HG03571 (cell line): ENCODE results near the gene BPIFB1.

Experiments
- ATAC-seq: cut with Tn5 transposase; IDR thresholded peaks from one replicate; pipeline ENCODE4 v1.9.1; 2021; ENCODE audit not compliant: unreplicated experiment

The BPIFB1 gene

GRCh38 chr20:33320006-33320405, 37.0 kb downstream of the BPIFB1 start:
- no peak for ATAC-seq

- no peak for ATAC-seq
Observed at GRCh38 chr20:33322456-33322855, 39.4 kb downstream of the BPIFB1 start.

GRCh38 chr20:33323236-33323635, 40.2 kb downstream of the BPIFB1 start:
- no peak for ATAC-seq

- ATAC-seq: no peak
Observed at GRCh38 chr20:33325350-33325749, 42.3 kb downstream of the BPIFB1 start.

- no peak for ATAC-seq
Observed at GRCh38 chr20:33328157-33329137, 45.4 kb downstream of the BPIFB1 start.

GRCh38 chr20:33332905-33333456, 50.0 kb downstream of the BPIFB1 start:
- ATAC-seq: no peak

GRCh38 chr20:33333616-33334015, 50.6 kb downstream of the BPIFB1 start:
- ATAC-seq: no peak

- ATAC-seq: no peak
Observed at GRCh38 chr20:33334111-33334510, 51.1 kb downstream of the BPIFB1 start.

- ATAC-seq: no peak
Observed at GRCh38 chr20:33336375-33336774, 53.4 kb downstream of the BPIFB1 start.

GRCh38 chr20:33337119-33337518, 54.1 kb downstream of the BPIFB1 start:
- no peak for ATAC-seq

- ATAC-seq: no peak
Observed at GRCh38 chr20:33337531-33338165, 54.6 kb downstream of the BPIFB1 start.

GRCh38 chr20:33338467-33339258, 55.6 kb downstream of the BPIFB1 start:
- ATAC-seq: no peak

GRCh38 chr20:33339515-33340058, 56.6 kb downstream of the BPIFB1 start:
- no peak for ATAC-seq

- no peak for ATAC-seq
Observed at GRCh38 chr20:33343521-33343920, 60.5 kb downstream of the BPIFB1 start.

GRCh38 chr20:33345342-33345741, 62.3 kb downstream of the BPIFB1 start:
- no peak for ATAC-seq

GRCh38 chr20:33348136-33348937, 65.3 kb downstream of the BPIFB1 start:
- no peak for ATAC-seq

GRCh38 chr20:33349493-33349892, 66.5 kb downstream of the BPIFB1 start:
- no peak for ATAC-seq

GRCh38 chr20:33351696-33352095, 68.7 kb downstream of the BPIFB1 start:
- ATAC-seq: no peak

- no peak for ATAC-seq
Observed at GRCh38 chr20:33352258-33353012, 69.4 kb downstream of the BPIFB1 start.
